Measurements from ENCODE around the gene BPIFA3. TPM values are rescaled to one million over a fixed set of nuclear protein-coding genes. Genes with fewer than 3 reads are reported as not detected.

The BPIFA3 gene
- total and polyA plus RNA-seq, 2 of the 13 experiments (the other 11 are each of a cell fraction or from before 2014, with no cell fraction given): not detected

- TF ChIP-seq RARA (CRISPR knock-in tag; IDR thresholded peaks at IDR 0.05) (peak; percentile 73), NFYB (CRISPR knock-in tag; IDR thresholded peaks at IDR 0.05) (peak; percentile 48; the same call in 1 of the 2 replicates), ZNF280B (CRISPR knock-in tag; IDR thresholded peaks at IDR 0.05; ENCODE audit: borderline replicate concordance) (peak; percentile 37; the same call in 1 of the 2 replicates), ZNF121 (CRISPR knock-in tag; IDR thresholded peaks at IDR 0.05) (peak; percentile 38; the same call in 1 of the 2 replicates), HOXA3 (CRISPR knock-in tag; IDR thresholded peaks at IDR 0.05) (no peak), ZNF274 (CRISPR knock-in tag; IDR thresholded peaks at IDR 0.05) (0 out of 2 replicates have a peak, but pooled peaks have one; percentile 28), LBX2 (CRISPR knock-in tag; IDR thresholded peaks at IDR 0.05; ENCODE audit: borderline replicate concordance) (peak; percentile 61; the same call in 1 of the 2 replicates), ZKSCAN1 (IDR thresholded peaks at IDR 0.05; ENCODE audit: low read length) (peak; percentile 57; the same call in 1 of the 2 replicates), SAP130 (CRISPR knock-in tag; IDR thresholded peaks at IDR 0.05; ENCODE audit: low read depth) (peak; percentile 54), ZGPAT (CRISPR knock-in tag; IDR thresholded peaks at IDR 0.05) (0 out of 2 replicates have a peak, but pooled peaks have one; percentile 56), RNF2 (conservative IDR thresholded peaks at IDR 0.05; ENCODE audit: low read depth) (no peak), CHCHD3 (CRISPR knock-in tag; IDR thresholded peaks at IDR 0.05) (no peak), HDAC1 (CRISPR knock-in tag; IDR thresholded peaks at IDR 0.05) (peak; percentile 84), MTA1 (CRISPR knock-in tag; IDR thresholded peaks at IDR 0.05; ENCODE audit: borderline replicate concordance) (peak; percentile 39; the same call in 1 of the 2 replicates), ZNF772 (CRISPR knock-in tag; IDR thresholded peaks at IDR 0.05) (0 out of 2 replicates have a peak, but pooled peaks have one; percentile 51), NFYC (CRISPR knock-in tag; IDR thresholded peaks at IDR 0.05) (peak; percentile 61), MTF1 (CRISPR knock-in tag; IDR thresholded peaks at IDR 0.05) (no peak), PCBP1 (IDR thresholded peaks at IDR 0.05; ENCODE audit: borderline replicate concordance, low read depth, low read length) (0 out of 2 replicates have a peak, but pooled peaks have one; percentile 65), PHF21A (CRISPR knock-in tag; IDR thresholded peaks at IDR 0.05) (0 out of 2 replicates have a peak, but pooled peaks have one; percentile 44), ZNF580 (CRISPR knock-in tag; IDR thresholded peaks at IDR 0.05; ENCODE audit: borderline replicate concordance, low read depth) (peak; percentile 54; the same call in 1 of the 2 replicates)
These were observed 59.4 kb downstream of the BPIFA3 start (continued) for GRCh38 chr20:33276303-33277113.

All from HepG2 (cell line).